GM19025 (cell line): Measurements from ENCODE around the gene RASL12.
"Not testable (repeated sequence)": the region's sequence is repeated elsewhere in the genome, so short reads cannot be mapped to it uniquely, and the experiment has no call there.

ENCODE experiments used
- ATAC-seq: cut with Tn5 transposase; IDR thresholded peaks from one replicate; pipeline ENCODE4 v1.9.1; 2021; ENCODE audit warnings: mild to moderate bottlenecking, low read depth, moderate library complexity; ENCODE audit not compliant: unreplicated experiment

Gene RASL12

DNA sequence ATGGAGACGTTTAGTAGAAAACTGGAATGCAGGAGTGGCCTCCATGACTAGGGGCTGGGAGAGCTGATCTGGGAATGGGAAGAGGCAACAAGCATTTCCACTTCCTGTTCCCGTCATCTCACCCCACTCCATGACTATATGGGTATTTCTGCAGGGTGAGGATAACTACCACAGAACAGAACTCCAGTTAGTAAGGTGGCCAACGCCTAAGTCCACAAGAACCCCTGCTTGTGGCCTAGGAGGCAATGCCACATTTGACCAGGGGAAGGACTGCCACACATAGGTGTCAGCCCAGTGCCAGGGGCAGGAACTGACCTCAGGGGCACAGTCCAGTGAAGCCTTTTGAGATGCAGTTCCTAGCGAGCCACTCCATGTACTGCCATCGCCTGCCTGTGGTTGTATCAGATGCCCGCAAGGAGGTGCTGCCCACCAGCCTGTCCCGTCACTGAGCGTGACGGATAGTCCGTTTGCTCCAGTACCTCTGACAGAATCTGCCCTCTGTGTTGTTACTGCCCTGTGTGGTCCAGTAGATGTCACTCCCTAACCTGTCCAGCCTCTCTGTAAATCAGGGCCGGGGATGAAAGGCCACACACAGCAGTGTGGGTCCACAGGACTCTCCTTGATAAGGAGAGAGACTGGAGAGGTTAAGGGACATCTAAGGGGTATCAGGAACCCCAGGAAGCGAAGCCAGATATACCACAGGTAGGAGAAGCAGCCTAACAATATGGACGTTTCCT, 34.8 kb downstream of the RASL12 start:
- no peak for ATAC-seq

DNA sequence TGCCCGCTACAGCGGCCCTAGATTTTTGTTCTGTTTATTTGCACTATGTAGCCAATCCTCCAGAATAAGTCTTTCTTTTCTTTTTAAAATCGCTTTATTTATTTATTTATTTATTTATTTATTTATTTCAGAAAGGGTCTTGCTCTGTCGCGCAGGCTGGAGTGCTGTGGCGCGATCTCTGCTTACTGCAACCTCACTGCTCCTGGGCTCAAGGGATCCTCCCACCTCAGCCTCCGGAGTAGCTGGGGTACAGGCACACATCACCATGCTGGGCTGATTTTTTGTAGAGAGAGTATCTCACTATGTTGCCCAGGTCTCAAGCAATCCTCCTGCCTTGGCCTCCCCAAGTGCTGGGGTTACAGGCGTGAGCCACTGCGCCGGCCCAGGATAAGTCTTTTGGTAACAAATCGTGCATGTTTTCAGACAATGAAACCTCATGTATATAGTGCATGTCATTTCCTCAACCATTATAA, 38.0 kb downstream of the RASL12 start:
- ATAC-seq: no peak

DNA sequence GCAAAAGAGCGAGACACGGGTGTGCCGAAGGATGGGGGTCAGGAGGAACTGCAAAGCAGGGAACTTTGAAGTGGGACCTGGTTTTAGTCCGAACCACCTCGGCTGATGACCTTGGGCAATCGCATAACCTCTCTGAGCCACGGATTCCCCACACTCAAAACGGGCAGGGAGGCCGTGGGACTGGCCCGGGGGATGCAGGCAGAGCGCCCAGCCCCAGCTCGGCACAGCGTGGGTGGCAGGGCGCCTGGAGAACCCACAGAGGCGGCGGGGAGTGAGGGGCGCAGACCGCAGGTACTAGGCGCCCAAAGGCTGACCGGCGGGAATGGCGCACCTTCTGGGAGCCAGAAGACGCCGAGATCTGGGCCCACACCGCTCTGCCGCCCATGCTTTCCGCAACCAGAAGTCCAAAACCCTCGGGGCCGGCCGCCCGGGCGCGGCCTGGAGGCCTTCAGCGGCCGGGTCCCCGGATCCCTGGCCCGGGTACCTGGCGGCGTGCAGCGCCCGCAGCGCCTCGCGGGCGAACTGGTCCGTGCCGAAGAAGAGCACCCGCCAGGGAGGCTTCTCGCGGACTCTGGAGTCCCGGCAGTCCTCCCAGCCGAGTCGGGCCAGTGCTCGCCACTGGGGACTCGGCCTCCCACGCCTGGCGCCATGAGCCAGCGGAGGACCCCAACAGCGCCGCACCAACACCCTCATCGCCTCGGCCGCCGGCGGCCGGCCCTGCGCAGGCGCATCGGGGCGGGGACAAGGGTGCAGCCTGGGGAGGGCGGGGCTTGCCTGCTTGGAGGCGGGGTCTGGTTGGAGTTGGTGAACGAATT, 38.7 kb downstream of the RASL12 start, which contains the start of gene MTFMT:
Gene MTFMT (minus strand): TSS at position 719 of the 815 bp plus-strand sequence. CDS start 26 bp downstream, at position 693.
- peak; percentile 74 for ATAC-seq

DNA sequence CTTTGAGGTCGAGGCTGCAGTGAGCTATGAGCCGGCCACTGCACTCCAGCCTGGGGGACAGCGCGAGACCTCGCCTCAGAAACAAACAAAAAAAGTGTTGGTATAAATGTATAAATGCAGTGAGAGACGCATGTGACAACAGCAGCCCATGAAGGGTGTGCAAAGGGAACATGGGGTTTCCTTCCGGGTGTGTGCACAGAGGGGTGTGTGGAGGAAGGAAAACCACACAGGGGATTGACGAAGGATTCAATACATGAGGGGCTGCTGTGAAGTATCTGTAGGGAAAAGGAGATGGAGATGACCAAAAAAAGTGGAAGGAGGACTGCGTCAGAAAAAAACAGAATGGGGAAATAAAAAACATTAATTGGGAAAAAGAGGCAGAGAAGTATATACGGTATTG, 39.5 kb downstream of the RASL12 start:
- ATAC-seq: no peak

DNA sequence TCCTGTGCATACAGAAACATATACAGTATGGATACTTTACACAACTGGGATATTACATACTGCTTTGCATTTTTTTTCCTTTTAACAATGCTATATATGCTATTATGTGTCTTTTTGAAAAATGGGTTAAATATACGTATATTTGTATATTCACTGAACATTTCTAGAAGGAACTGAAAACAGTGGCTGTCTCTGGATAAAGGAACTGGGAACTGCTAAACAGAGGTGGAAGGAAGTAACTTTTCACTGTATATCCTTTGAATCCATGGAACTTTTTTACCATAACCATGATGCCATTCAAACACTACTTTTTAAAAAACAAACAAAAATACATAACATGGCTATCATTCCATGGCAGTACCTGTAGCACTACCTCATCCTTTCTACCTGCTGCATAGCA, 40.2 kb downstream of the RASL12 start:
- ATAC-seq: no peak

DNA sequence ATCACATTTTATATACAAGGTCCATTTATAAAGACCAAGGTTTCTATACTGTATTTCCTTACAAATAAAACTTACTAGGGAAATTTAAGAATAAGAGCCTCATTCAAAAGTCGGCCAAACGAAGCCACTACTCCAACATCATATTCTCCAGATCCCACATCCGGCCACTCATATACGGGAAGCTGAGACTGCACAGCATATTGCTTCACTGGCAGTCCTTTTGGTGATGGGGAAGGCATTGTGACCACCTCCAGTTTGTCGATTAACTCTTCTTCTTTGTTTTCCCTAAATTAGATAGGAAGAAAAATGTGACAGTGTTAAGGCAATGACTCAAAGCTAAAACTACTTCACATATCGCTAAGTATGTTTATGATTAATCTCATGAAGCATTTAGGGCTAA, 41.0 kb downstream of the RASL12 start:
- no peak for ATAC-seq

DNA sequence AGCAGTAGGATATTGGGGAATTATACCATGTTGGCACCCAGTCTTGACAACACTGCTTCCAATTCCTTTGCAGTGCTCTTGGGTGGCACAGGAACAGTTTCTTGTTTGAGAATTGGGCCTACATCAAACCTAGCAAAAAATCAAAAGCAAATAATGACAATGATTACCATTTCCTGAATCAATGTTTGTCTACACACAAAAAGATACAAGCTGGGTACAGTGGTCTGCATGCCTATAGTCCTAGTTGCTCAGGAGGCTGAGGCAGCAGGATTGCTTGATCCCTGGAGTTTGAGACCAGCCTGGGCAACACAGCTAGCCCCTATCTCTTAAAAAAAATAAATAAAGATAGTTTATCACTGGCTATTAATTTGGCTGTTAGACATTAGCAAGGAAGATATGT, 46.3 kb downstream of the RASL12 start:
- no peak for ATAC-seq

DNA sequence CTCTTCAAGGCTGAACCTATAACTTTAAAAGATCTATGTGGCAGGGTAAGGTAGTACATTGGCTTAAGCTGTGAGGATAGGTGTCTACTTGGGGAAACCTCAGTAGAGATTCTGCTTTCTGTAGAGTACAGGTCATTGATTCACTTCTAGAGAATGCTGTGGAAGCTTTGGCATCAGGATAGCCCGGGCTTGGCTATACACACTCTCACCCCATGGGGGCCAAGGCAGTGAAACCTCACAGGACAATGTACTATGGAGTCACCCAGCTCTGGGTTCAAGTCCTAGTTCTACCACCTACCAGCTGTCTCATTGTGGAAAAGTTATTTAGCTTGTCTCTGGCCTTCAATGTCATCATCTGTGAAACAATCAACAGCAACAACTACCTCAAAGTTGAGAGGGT, 47.4 kb downstream of the RASL12 start:
- no peak for ATAC-seq

DNA sequence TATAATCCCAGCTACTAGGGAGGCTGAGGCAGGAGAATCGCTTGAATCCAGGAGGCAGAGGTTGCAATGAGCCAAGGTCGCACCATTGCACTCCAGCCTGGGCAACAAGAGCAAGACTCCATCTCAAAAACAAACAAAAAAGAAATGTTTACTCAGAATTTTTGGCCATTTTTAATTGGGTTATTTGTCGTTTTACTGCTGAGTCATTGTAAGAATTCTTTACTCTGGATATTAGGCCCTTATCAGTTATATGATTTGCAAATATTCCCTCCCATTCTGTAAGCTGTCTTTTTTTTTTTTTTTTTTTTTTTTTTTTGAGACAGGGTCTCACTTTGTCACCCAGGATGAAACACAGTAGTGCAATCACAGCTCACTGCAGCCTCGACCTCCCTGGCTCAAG, 56.6 kb downstream of the RASL12 start:
- ATAC-seq: not testable (repeated sequence)

DNA sequence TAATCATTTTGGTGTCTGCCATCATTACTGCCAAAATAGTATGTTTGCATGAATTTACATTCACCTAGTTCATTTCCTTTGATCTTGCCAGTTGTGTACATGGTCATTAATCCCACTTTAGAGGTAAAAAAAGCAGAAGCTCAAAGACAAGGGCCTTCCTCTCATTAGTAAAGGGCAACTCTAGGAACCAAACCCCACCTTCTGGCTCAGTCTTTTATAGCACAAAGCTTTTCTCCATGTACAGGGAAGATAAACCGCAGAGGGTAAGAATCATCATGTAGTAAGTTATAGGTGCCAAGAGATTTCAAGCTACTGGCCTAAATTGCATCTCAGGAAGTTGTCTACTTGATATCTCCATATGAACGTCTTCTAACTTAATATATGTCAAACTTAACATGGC, 58.8 kb downstream of the RASL12 start:
- ATAC-seq: no peak

DNA sequence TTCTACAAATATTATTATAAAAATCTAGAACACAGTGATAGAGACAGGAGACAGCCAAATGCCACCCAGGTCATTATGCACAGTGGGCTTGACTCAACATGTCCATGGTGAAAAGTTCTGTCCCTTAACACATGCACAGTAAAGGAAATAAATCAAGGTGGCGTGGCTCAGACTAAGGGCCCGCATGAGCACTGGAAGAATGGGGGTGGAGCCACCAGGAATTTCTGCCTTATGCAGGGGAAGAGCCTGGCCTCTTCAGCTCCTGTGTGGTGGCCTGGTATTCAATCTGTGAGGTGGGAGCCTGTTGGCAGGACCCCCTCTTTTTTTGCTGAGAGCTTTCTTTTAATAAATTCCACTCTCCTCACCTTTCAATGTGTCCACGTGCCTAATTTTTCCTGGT, 60.9 kb downstream of the RASL12 start:
- no peak for ATAC-seq

DNA sequence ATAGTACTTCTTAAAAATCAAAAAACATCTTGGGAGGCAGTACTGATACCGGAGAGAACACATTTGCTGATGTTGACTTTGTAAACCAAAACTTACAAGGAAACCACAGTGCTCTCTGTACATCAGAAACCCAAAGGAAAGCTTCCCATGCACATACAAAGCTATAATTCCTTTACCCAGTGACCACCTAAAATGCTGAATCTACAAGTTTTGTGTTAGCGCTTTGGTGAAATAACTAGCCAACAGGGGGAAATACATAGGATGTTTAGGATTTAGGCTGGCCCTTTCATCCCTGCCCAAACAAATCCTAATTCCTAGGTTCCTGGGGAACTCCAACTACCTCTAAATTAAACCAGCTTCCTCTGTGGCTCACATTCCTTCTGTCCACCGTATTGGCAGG, 62.8 kb downstream of the RASL12 start:
- no peak for ATAC-seq
